ENCODE measurements around the gene ZNF628.

The ZNF628 gene

DNA sequence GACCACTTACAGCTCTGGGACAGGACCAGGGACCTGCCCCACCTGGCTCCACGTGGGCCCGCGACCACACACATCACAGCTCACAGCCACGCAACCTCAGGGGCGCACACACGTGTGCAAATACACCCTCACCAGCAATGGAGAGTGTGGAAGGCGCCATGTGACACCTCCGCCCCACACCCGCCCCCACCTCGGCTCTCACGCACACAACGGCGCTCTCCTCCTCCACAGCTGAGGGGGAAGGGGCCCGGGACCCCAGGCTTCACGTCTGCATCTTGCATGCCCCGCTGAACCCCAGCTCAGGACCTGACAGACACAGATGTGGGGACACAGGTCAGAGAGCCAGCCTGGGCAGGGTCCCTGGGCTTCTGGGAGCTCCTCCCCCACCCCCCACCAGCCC lies 26.9 kb upstream of the ZNF628 start:
- in situ Hi-C loops (cut with HindIII; ENCODE audit: low sequenced_read_pairs), result no loop called here

DNA sequence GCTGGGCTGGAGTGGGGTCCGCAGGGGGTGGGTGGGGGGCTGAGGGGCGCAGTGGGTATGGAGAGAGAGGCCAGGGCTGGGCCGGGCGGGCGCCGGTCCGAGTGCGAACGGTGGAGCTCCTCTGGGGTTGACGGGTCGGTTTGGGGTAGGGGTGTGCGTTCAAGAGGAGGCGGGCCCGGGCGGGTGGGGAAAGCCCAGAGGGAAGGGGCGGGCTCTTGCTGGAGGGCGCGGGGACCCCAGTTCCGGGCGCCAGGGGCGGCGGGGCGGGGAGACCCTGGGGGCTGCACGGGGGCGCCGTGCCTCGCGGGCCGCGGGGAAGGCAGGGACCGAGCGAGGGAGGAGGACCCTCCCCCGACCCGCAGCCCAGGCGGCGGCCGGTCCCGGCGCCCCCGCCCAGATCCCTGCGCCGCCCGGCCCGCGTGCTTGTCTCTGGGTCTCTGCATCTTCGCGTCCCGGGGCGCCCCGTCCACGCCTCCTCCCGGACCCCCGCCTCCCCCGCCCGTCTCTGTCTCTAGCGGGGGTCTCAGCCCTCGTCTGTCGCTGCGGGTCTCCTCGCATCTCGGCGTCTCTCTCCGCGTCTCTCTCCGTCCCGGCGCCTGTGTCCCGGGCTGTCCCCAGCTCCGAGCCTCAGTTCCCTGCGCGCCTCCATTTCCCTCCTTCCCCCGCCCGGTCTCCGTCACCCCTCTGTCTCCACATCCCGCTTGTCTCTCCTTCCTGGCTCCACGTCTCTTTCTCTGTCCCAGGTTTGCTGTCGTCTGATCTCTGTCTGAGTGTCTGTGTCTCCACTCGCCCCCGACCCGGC lies 25.1 kb upstream of the ZNF628 start:
- in situ Hi-C loops (cut with HindIII; ENCODE audit: low sequenced_read_pairs), result no loop called here

DNA sequence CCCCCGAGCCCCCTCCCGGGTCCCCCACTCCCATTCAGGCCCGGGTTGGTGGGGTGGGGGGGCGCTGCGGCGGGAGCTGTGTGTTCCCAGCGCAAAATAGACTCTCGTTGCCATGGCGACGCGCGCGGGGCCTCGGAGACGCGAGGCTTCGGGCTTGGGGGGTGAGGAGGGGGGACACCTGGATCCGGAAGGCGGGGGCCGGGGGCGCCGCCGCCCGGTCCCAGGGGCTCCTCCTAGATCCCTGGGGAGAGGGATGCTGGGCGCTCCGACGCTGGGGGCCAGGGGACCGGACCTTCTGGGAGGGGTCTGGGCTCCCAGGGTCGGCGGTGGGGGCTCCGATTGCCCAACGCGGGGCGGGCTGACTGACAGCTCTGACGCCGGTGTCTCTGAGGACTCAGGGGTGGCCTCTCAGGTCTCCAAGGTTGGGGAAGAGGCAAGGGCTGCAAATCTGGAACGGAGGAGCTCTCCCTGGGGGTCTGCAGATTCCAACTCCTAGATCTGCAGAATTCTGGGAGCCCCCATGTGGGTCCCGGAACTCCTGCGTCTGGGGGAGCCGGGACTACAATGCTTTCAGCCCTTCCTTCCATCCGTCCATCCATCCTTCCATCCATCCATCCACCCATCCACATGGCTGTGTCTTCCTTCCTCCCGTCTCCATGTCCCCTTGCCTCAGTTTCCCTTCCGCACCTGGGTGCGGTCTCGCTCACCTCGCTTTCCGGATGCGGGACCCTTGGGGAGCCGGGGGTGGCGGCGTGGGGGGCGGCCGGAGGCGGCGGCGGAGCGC lies 24.3 kb upstream of the ZNF628 start:
- in situ Hi-C loops (cut with HindIII; ENCODE audit: low sequenced_read_pairs), result no loop called here

DNA sequence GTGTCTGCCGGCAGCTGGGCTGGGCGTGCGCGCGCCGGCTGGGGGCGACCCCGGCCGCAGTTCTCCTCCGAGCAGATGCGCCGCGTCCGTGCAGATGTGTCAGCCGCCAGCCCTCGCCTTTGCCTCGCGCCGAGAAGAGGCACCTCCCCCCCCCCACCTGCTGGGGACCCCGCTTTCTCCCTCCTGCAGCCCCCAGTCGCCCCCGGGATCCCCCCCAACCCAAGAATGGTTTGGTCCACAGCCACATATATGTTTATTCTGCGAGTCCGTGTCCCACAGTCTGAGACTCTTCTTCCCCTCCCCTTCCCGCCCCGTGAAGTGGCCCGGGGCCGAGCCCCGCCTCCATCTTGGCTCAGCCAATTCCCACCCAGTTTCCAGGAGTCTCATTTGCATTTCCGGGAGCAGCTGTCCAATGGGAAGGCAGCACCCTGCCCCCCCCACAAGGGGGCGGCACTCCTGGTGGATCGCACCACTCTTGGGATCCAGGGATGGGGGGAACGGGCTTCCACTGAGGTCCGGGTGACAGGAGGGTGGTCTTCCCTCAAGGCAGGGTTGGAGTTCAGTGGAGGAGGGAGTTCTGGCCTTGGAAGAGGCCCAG lies 23.6 kb upstream of the ZNF628 start:
- in situ Hi-C loops (cut with HindIII; ENCODE audit: low sequenced_read_pairs), result no loop called here

DNA sequence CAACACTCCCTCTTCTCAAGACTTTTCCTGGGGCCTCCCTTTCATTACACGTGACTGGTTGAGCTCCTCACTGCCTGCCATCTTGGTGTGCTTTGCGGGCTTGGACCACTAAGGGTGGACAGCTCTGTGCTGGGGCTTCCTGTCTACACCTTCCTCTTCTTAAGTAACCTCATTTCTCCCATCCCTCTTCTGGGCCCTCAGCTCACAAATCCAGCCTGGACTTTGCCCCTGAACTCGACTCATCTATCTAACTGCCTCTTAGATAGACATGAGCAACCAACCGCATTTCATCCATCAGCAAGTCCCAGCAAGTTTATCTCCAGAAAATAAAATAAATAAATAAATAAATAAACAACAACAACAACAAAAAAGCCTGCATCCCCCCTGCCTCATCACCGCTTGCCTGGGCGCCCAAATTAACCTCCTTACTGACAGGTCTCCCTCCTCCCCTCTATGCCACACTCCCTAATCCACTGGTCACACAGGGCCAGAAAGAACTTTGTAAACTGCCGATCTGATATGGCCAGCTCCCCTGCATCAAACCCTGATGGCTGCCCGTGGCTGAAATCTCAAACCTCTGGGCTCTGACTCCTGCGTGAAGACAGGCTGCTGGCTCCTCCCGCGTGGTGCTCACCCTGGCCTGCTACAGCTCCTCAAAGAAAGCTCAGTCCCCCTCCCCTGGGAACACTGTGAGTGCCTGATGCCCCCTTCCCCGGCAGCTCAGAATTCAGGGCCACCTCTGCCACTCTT lies 22.7 kb upstream of the ZNF628 start:
- in situ Hi-C loops (cut with HindIII; ENCODE audit: low sequenced_read_pairs), result no loop called here

DNA sequence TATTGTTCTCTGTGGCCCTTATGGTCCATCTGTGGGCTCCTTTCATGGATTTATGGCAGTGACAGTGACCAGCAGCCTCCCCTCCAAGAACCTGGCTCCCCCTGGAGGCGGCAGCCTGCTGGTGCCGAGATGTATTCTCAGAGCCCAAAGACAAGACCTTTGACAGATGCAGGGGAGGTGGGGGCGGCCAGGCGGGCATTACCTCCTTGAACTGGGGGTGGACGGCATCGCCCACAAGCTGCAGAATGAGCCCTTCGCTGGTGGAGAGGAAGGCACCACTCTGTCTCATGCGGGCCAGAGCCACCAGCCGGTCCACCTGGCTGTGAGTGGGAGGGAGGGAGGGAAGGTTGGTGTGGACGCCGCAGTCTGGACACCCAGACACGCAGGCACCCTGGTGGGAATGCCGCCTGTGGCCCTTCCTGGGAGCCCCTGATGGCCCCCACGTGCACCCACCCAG lies 21.6 kb upstream of the ZNF628 start:
- in situ Hi-C loops (cut with HindIII; ENCODE audit: low sequenced_read_pairs), result no loop called here

DNA sequence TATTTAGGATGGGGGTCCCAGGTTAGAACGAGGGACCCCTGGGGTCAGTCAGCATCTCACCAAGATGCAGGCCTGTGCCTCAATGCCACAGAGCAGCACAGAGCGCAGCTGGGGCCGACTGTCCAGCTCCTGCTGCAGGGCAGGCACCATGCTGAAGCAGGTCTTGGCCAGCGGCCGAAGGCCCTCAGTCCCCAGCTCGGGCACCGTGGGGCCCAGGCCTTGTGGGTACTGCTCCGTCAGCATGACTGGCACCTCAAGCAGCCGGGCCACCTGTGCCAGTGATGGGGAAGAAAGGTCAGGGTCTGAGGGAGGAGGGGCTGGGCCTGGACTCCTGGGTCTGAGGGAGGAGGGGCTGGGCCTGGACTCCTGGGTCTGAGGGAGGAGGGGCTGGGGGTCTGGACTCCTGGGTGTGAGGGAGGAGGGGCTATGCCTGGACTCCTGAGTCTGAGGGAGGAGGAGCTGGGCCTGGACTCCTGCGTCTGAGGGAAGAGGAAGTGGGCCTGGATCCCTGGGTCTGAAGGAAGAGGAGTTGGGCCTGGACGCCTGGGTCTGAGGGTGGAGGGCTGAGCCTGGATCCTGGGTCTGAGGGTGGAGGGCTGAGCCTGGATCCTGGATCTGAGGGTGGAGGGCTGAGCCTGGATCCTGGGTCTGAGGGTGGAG lies 20.7 kb upstream of the ZNF628 start:
- in situ Hi-C loops (cut with HindIII; ENCODE audit: low sequenced_read_pairs), result no loop called here

DNA sequence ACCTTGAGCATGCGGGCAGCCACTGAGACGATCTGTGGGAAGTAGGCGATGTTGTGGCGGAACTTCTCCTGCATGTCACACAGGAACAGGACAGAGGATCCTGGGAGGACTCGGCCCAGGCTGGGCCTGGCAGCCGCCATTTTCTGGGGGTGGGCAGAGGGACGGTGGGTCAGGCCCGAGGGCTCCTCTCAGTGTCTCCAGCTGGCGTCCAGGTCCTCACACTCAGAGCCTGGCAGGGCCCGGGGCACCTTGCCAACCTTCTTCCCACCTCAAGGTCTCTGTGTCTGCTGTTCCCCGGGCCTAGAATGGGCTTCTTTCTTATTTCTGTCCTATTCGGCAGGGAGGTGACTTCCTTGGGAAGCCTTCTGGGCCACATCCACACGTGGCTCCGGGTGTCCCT lies 20.1 kb upstream of the ZNF628 start:
- in situ Hi-C loops (cut with HindIII; ENCODE audit: low sequenced_read_pairs), result no loop called here

DNA sequence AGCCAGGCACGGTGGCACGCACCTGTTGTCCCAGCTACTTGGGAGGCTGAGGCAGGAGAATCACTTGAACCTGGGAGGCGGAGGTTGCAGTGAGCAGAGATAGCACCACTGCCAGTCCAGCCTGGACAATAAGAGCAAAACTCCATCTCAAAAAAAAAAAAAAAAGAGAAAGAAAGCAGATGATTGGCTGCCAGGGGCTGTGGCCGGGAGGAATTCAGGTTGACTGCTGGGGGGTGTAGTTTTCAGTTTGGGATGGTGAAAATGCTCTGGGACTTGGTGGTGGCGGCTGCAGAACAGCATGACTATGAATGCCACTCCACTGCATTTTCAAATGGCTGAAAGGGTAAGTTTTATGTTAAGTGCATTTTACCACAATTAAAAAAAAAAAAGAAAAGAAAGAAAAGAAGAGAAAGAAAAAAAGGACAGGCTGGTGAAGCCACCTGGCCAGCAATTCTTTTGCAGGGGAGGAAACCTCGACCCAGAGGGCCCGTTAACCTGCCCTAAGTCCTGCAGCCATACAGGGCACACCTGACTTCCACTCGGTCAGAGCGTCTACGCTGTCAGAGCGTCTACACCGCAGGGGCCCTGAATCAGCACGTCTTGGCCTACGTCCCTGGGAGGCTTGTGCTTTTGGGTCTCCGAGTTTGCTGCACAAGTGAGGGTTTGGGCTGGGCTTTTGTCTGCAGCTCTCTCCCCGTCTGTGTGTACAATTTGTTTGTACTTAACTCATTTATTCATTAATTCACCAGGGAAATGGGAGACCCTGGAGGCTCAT lies 18.5 kb upstream of the ZNF628 start:
- in situ Hi-C loops (cut with HindIII; ENCODE audit: low sequenced_read_pairs), result no loop called here

DNA sequence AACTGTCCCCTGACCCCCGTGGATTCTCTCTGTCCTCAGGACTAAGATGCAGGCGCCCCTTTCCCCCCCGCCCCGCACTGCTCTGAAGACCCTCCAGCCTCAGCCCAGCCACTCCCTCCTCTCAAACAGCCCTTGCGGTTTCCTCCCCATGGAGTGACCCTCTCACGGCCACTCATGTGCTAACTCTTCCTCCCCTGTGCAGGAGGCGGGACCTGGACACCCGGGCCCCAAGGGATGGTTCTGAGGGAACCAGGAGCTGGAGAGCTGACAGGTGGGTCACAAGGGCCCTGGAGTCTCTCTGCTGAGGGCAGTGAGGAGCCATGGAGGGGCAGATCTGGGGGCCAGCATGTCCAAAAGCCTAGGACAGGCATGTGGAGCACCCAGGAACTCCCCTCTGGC lies 16.9 kb upstream of the ZNF628 start:
- in situ Hi-C loops (cut with HindIII; ENCODE audit: low sequenced_read_pairs), result no loop called here

DNA sequence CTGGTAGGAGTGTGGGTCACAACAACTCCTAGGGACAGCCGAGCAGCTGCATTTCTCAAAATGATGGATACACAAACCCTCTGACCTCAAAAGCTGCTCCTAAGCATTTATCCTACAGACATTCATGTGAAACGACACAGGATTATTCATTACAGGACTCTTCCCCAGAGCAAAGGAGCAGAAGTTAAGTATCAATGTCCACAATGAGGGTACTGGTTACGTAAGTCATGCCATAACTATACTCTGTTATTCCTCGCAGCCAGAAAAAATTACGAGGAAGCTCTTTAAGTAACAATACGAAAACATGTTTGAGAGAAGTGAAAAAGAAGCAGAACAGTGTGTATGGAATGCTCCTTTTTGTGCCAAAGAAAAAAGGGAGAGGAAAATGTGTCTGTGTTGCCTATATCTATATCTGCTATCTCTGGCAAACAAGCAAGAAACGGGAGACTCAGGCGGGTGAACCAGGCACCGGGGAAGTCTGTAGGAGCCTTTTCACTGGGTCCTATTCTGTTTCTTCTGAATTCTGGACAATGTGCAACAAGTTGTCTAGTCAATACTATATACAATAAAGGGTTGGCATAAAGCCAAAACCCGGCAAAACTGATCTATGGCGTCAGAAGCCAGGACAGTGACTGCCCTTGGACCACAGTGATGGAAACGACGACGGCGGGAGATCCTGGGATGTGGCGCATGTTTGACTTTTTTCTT lies 16.3 kb upstream of the ZNF628 start:
- in situ Hi-C loops (cut with HindIII; ENCODE audit: low sequenced_read_pairs), result no loop called here

DNA sequence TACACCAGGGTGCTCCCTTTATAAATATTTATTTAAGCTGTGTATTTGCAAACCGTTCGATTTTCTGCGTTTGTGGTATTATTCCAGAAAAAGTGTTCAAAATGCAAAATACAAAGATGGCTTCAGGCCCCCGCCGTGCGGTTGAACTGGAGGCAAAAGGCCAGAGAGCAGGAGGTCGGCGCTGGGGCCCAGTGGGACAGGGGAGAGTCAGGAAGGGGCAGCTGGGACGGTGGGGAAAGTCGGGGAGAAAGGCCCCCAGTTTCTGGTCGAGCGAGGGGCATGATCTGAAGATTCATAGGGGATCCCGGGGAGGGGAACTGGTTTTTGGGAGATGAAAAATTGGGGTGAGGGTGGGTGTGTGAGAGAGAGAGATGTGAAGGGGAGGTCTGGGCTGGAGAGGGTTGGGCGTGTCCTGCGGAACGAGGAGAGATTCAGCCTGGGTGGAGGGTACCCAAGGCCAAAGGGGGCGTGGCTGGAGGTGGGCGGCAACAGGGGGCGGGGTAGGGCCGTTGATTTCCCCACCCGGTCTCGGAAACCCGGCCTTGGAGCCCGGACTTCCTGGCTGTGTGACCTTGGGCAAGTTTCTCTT lies 15.7 kb upstream of the ZNF628 start:
- in situ Hi-C loops (cut with HindIII; ENCODE audit: low sequenced_read_pairs), result no loop called here

DNA sequence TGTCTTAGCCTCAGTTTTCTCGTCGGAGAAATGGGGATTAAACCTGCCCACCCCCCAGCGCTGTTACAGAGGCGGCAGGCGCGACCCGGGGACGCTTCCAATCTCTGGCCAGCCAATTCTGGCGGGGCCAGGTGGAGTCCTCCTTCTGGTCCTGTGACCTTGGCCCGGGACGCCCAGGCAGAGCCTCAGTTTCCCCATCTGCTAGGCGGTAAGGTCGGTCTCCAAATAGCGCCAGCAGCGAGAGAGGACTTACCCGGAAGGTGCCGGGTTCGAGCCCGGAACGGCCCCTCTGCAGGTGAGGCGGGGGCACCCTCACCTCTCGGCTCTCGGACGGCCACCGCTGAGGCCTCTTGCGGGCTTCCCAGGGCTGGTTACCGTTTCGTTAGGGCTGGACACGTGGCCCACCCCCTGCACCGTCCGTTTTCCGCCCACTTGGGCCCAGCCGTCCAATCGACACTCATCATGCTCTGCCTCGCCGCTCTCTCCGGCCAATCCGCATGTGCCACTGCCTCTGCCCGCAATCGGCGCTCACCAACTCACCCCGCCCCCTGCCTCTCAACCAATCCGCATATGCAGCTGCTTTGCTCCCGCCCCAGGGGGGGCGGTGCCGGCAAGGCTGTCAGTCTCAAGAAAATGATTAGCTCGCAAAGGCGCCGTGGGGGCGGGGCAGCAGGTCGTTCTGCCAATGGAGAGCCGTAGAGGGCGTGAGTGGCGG lies 15.0 kb upstream of the ZNF628 start, which contains the start of gene ISOC2:
ISOC2 (minus strand) TSS at position 384 of the 715 bp plus-strand sequence. CDS start 5,156 bp downstream, outside the sequence.
- in situ Hi-C loops (cut with HindIII; ENCODE audit: low sequenced_read_pairs), result no loop called here

DNA sequence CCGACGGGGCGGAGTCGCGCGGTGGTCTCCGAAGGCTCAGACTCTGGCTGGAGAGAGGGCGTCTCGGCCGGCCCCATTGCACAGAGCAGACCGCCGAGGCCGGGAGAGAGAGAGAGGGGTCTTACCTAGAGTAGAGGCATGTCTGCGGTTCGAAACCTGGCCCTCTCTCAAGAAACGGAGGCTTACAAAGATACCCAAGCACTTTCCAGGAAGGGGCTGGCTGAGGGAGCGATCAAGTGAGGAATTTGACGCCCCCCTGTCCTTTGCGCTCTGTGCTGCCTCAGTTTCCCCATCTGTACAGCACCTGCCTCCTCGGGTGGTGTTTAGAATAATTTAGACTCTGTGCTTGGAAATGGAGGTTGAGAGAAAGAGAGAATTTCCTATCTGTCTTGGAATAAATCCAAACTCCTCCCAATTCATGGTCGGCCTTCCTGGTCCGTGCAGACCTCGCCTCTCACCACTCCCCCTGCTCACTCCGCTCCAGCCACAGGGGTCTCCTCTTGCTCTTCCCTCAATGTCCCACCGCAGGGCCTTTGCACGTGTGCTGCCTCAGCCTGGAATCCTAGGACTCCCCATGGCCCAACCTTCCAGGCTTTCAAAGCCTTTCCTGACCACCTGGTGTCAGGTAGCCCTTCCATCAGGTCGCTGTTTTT lies 14.3 kb upstream of the ZNF628 start:
- in situ Hi-C loops (cut with HindIII; ENCODE audit: low sequenced_read_pairs), result no loop called here

DNA sequence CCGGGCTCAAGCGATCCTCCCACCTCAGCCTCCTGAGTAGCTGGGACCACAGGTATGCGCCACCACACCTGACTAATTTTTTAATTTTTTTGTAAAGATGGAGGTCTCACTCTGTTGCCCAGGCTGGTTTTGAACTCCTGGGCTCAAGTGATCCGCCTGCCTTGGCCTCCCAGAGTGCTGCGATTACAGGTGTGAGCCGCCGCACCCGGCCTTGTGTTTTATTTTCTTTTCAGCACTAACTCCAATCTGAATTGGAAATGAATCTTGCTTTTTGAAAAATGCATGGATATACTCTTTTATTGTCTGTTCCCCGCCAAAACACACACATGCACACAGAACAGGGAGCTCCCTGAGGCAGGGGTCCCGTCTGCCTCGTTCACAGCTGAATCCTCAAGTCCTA lies 13.7 kb upstream of the ZNF628 start:
- in situ Hi-C loops (cut with HindIII; ENCODE audit: low sequenced_read_pairs), result no loop called here

DNA sequence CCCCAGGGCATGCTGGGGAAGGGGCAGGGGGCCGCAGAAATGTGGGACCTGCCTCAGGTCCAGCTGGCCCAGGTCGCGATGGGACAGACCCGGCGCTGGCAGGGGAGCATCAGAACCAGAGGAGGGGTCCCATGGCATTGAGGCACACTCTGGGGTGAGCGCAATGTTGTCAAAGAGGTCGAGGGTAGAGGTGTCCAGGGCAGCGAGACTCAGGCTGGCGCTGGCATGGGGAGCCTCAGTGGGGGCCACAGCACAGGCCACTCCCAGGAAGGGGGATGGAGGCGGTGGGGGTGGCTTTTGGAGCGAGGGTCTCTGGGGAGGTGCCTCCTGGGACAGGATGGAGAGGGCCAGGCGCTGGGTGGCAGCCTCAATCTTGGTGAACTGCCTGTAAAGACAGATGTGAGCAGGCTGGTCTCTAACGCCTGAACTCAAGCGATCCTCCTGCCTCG lies 12.8 kb upstream of the ZNF628 start:
- in situ Hi-C loops (cut with HindIII; ENCODE audit: low sequenced_read_pairs), result no loop called here

DNA sequence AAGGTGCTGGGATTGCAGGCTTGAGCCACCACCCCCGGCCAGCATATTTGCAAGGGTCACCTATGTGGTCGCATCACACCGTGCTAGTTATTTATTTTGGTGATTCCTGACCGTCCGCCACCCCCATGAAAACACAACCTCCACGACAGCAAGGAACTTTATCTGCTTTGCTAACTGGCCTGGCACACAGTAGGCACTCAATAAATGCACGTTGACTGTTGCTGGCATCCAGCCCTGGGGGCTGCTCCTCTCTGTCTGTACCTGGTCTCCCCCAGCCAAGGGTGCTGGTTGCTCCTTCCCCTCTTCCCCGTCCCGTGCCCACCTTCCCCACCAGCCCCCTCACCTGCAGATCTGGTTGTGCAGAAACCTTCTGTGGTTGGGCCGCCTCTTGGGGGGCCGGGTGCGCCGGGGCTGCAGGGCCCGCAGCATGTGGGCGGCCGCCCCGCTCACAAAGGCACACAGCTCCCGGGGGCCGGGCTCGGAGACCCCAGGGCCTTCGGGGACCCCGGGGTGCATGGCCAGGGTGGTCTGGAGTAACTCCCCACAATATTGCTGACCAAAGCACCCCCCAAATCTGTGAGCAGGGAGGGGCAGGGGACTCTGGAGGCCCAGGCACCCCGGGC lies 12.3 kb upstream of the ZNF628 start:
- in situ Hi-C loops (cut with HindIII; ENCODE audit: low sequenced_read_pairs), result no loop called here

Measured in DLD1 (cell line).